ENCODE measurements around the gene AQP4. TPM values are rescaled to one million over a fixed set of nuclear protein-coding genes. Genes with fewer than 3 reads are reported as not detected.

Gene AQP4
- total and polyA plus RNA-seq, 2 of the 13 experiments (the other 11 are each of a cell fraction or from before 2014, with no cell fraction given) = 0.20 to 0.62 TPM

- TF ChIP-seq ZBTB46 (CRISPR knock-in tag; IDR thresholded peaks at IDR 0.05; ENCODE audit: borderline replicate concordance) (no peak), MIXL1 (CRISPR knock-in tag; IDR thresholded peaks at IDR 0.05) (0 out of 2 replicates have a peak, but pooled peaks have one; percentile 37), ZNF841 (CRISPR knock-in tag; IDR thresholded peaks at IDR 0.05; ENCODE audit: borderline replicate concordance) (no peak), MAFK (conservative IDR thresholded peaks at IDR 0.05 in 1 of 2, IDR thresholded peaks at IDR 0.05 in 1 of 2; ENCODE audit: low read length in 2 of 2) (no peak), KLF9 (CRISPR knock-in tag; IDR thresholded peaks at IDR 0.05; ENCODE audit: low read depth) (no peak), ZNF484 (CRISPR knock-in tag; IDR thresholded peaks at IDR 0.05; ENCODE audit: borderline replicate concordance, low read depth) (no peak), HOXA9 (CRISPR knock-in tag; IDR thresholded peaks at IDR 0.05; ENCODE audit: borderline replicate concordance) (no peak), ZMYM4 (CRISPR knock-in tag; IDR thresholded peaks at IDR 0.05) (peak; percentile 39; the same call in 1 of the 2 replicates), NFIB (CRISPR knock-in tag; IDR thresholded peaks at IDR 0.05; ENCODE audit: borderline replicate concordance) (no peak), GFI1 (CRISPR knock-in tag; IDR thresholded peaks at IDR 0.05; ENCODE audit: borderline replicate concordance) (no peak), JUND (CRISPR knock-in tag; IDR thresholded peaks at IDR 0.05) (no peak), ZFAT (CRISPR knock-in tag; conservative IDR thresholded peaks at IDR 0.05) (no peak), ZBED4 (CRISPR knock-in tag; IDR thresholded peaks at IDR 0.05; ENCODE audit: borderline replicate concordance) (no peak), POLR2A (IDR thresholded peaks at IDR 0.05; ENCODE audit: insufficient read depth in 1 of 2, low read depth in 2 of 2, low read length in 2 of 2) (no peak), ZNF317 (CRISPR knock-in tag; IDR thresholded peaks at IDR 0.05) (no peak), ZNF264 (CRISPR knock-in tag; IDR thresholded peaks at IDR 0.05) (peak; percentile 90; the same call in 1 of the 2 replicates), NFIC (IDR thresholded peaks at IDR 0.05; ENCODE audit: low read length) (no peak), ZNF34 (CRISPR knock-in tag; IDR thresholded peaks at IDR 0.05; ENCODE audit: borderline replicate concordance) (no peak), ZNF30 (CRISPR knock-in tag; IDR thresholded peaks at IDR 0.05) (no peak), NFYB (CRISPR knock-in tag; IDR thresholded peaks at IDR 0.05) (no peak), ZNF652 (CRISPR knock-in tag; IDR thresholded peaks at IDR 0.05; ENCODE audit: borderline replicate concordance, low read depth) (peak; percentile 39; the same call in 1 of the 2 replicates), TARDBP (CRISPR knock-in tag; IDR thresholded peaks at IDR 0.05) (0 out of 2 replicates have a peak, but pooled peaks have one; percentile 46), KAT8 (CRISPR knock-in tag; IDR thresholded peaks at IDR 0.05) (peak; percentile 53; the same call in 1 of the 2 replicates), ZNF839 (CRISPR knock-in tag; IDR thresholded peaks at IDR 0.05; ENCODE audit: borderline replicate concordance) (no peak), ZNF704 (CRISPR knock-in tag; IDR thresholded peaks at IDR 0.05; ENCODE audit: borderline replicate concordance) (no peak), MAF1 (CRISPR knock-in tag; IDR thresholded peaks at IDR 0.05; ENCODE audit: borderline replicate concordance) (no peak)
Observed at GRCh38 chr18:26875040-26875654, 9.6 kb upstream of the AQP4 start (continued).

Data from HepG2 (cell line).